Measurements from ENCODE around the gene KRT6B. TPM values are rescaled to one million over a fixed set of nuclear protein-coding genes. Genes with fewer than 3 reads are reported as not detected.

Gene KRT6B
- total and polyA plus RNA-seq, 9 of the 15 experiments (the other 6 are each of a cell fraction or from before 2014, with no cell fraction given), result not detected

DNA sequence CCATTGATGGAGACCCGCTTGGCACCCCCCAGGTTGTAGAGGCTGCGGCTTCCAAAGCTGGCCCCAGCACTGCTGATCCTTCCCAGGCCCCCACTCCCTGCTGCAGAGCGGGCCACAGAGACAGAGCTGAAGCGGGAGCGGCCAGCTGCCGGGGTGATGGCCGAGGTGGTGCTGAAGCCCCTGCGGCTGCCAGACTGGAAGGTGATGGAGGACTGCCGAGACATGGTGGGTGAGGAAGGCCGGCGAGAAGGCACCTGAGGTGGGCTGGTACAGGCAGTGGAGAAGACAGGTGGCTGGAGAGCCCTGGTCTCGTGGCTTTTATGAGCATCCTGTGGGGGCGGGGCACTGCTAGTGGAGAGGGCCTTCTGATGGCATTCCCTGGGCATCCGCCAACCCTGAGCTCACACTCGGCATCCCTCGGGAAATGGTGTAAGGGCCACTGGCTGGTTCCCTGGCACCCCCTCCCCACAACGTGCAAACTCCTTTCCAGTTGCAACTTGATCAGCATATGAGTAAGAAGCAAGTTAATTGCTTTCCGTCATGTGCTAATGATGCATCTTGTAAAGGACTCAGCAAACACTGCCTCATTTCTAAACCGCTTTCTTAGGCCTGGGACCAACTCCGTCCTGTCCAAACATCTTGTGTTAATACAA, 17.7 kb downstream of the KRT6B start, which contains the start of gene KRT75 (continued):
- no peak for TF ChIP-seq STAT5A (IDR thresholded peaks at IDR 0.05; ENCODE audit: borderline replicate concordance, low read length)
- TF ChIP-seq CBFA2T2 (conservative IDR thresholded peaks at IDR 0.05), result no peak
- TF ChIP-seq L3MBTL2 (IDR thresholded peaks at IDR 0.05), result no peak
- TF ChIP-seq HMG20A (CRISPR knock-in tag; conservative IDR thresholded peaks at IDR 0.05), result no peak
- TF ChIP-seq SRSF1 (IDR thresholded peaks at IDR 0.05; ENCODE audit: low read depth, low read length), result no peak
- TF ChIP-seq NFRKB (IDR thresholded peaks at IDR 0.05; ENCODE audit: low read depth), result no peak
- no peak for TF ChIP-seq IFI16 (CRISPR knock-in tag; IDR thresholded peaks at IDR 0.05)

DNA sequence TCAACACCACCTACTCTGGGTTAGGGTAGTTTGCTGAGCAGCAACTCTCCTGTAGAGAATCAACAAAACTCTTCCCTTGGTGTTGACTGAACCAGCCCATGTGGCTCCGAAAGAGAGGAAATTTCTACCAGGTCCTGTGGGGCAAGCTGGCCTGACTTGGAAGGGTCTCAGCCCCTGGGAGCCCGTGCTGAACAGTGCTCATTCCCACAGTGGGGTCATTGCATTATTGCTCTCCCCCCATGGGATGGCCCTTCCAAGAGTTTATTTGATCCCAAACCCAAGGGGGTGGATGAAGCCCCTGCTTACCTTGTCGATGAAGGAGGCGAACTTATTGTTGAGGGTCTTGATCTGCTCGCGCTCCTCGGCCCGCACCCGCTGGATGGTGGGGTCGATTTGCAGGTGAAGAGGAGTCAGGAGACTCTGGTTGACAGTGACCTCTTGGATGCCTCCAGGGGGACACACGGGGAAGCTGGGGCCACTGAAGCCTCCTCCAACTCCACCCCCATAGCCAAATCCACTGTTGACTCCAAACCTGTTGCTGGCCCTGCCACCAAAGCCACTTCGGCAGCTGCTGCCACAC, 18.4 kb downstream of the KRT6B start:
- Histone ChIP-seq H3K36me3 (ENCODE audit: control insufficient read depth, insufficient read depth, low read length) (no peaks in the 10 kb centered on the region), H3K79me2 (ENCODE audit: control insufficient read depth, insufficient read depth, low read length) (no peaks in the 10 kb centered on the region), H3K27ac (ENCODE audit: extremely low read depth, low read depth, low read length) (no peak overlapping the region), H3K4me2 (ENCODE audit: insufficient read depth, low read length) (no peak overlapping the region), H3K4me3 (no peak overlapping the region), H3K27me3 (ENCODE audit: control insufficient read depth in 2 of 2, insufficient read depth in 2 of 2, low read length in 2 of 2) (peaks cover 15 to 49% of the 10 kb centered on the region in 2 experiments), H3K4me1 (replicated peaks in 1 of 2; ENCODE audit: control insufficient read depth in 2 of 2, insufficient read depth in 2 of 2, low read length in 2 of 2) (no peaks in the 10 kb centered on the region), H3K9me1 (ENCODE audit: control insufficient read depth, insufficient read depth, low read length) (no peaks in the 10 kb centered on the region), H3K9ac (ENCODE audit: insufficient read depth in 1 of 2, low read depth in 2 of 2, low read length in 2 of 2) (no peak overlapping the region), H3K9me3 (replicated peaks; ENCODE audit: control insufficient read depth, insufficient read depth, low read depth, low read length) (no peaks in the 10 kb centered on the region), H4K20me1 (replicated peaks; ENCODE audit: control insufficient read depth, insufficient read depth, low read length) (0 out of 2 replicates have a peak, but pooled peaks cover 2% of the 10 kb centered on the region), H2AFZ (ENCODE audit: low read depth, low read length) (no peak overlapping the region)
- FAIRE-seq (no peak), ATAC-seq (no peak), DNase-seq (ENCODE audit: extremely low read depth in 1 of 4, low spot score in 3 of 4) (no peak)
- in situ Hi-C loops (cut with MboI) (no loop called here), intact Hi-C loops (cut with micrococcal nuclease) (no loop called here)
- ChIA-PET CTCF (ENCODE audit: low intra/inter-chr PET ratio) (no interaction called here), POLR2A (interaction anchor here (0.6 kb wide), 1 partner anchor 237 kb away, joined by 3 read pairs; no protein-coding TSS in a partner anchor)
- WGBS (ENCODE audit: insufficient coverage, low coverage, missing lambda C conversion rate), result 0% methylated on average over 12 of the region's 12 CpGs
- TF ChIP-seq SIX5 (IDR thresholded peaks at IDR 0.05; ENCODE audit: borderline replicate concordance in 1 of 2, insufficient read depth in 1 of 2, low read depth in 1 of 2, low read length in 2 of 2), result no peak
- no peak for TF ChIP-seq TCFL5 (CRISPR knock-in tag; conservative IDR thresholded peaks at IDR 0.05)
- TF ChIP-seq TGIF2 (CRISPR knock-in tag; IDR thresholded peaks at IDR 0.05), result no peak
- TF ChIP-seq L3MBTL2 (IDR thresholded peaks at IDR 0.05), result no peak
- TF ChIP-seq NELFE (IDR thresholded peaks at IDR 0.05; ENCODE audit: insufficient read depth, insufficient read length), result no peak
- no peak for TF ChIP-seq ASH1L (IDR thresholded peaks at IDR 0.05; ENCODE audit: borderline replicate concordance, low read depth, partially characterized antibody)
- BruUV-seq (replicated peaks), result no TSS peak
